NB4 (cell line): Measurements from ENCODE around the gene DNAH14.

Experiments
- TF ChIP-seq, protein P1 (sequence below): IDR thresholded peaks from one replicate; pipeline ENCODE4 v1.5.1; 2012; ENCODE audit warnings: low read depth, low read length
- TF ChIP-seq, protein P2 (sequence below): IDR thresholded peaks from 2 replicates; pipeline ENCODE4 v1.6.1; 2011; ENCODE audit warnings: low read depth, low read length

DNA sequence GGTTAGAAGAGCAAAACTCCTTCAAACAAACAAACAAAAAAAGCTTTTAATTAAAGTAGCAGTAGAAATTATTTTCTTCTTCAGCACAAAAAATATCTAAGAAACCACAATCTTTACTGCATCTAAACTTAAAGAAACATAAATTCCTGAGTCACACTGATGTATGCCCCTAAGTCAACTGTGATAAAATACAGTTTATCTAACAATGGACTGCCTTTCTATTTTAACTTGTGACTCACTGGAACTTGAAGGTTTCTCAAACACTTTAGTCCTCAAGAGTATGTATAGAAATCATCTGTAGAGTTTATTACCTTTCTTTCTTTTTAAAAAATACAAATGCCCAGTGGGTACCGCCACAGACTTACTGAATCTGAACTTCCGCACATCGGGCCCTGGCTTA is 412.2 kb downstream of the DNAH14 start:
- TF ChIP-seq, protein P1, sequence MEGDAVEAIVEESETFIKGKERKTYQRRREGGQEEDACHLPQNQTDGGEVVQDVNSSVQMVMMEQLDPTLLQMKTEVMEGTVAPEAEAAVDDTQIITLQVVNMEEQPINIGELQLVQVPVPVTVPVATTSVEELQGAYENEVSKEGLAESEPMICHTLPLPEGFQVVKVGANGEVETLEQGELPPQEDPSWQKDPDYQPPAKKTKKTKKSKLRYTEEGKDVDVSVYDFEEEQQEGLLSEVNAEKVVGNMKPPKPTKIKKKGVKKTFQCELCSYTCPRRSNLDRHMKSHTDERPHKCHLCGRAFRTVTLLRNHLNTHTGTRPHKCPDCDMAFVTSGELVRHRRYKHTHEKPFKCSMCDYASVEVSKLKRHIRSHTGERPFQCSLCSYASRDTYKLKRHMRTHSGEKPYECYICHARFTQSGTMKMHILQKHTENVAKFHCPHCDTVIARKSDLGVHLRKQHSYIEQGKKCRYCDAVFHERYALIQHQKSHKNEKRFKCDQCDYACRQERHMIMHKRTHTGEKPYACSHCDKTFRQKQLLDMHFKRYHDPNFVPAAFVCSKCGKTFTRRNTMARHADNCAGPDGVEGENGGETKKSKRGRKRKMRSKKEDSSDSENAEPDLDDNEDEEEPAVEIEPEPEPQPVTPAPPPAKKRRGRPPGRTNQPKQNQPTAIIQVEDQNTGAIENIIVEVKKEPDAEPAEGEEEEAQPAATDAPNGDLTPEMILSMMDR: no peak
- TF ChIP-seq, protein P2, sequence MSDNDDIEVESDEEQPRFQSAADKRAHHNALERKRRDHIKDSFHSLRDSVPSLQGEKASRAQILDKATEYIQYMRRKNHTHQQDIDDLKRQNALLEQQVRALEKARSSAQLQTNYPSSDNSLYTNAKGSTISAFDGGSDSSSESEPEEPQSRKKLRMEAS: no peak
